BLaER1 (cell line): ENCODE measurements around the gene RBM38.

Source experiments
- H3K27ac ChIP-seq: shearing (Covaris generic); formaldehyde crosslinking; 2 replicates; pipeline ENCODE4 v1.8.1; 2022
- H3K27me3 ChIP-seq: shearing (Covaris generic); formaldehyde crosslinking; 2 replicates; pipeline ENCODE4 v1.8.1; 2022
- H3K36me3 ChIP-seq: shearing (Covaris generic); formaldehyde crosslinking; 2 replicates; pipeline ENCODE4 v1.8.1; 2022
- H3K4me1 ChIP-seq: shearing (Covaris generic); formaldehyde crosslinking; 2 replicates; pipeline ENCODE4 v1.8.1; 2022
- H3K4me2 ChIP-seq: shearing (Covaris generic); formaldehyde crosslinking; 2 replicates; pipeline ENCODE4 v1.8.1; 2022
- H3K4me3 ChIP-seq: shearing (Covaris generic); formaldehyde crosslinking; 2 replicates; pipeline ENCODE4 v1.8.1; 2022
- H3K9ac ChIP-seq: shearing (Covaris generic); formaldehyde crosslinking; 2 replicates; pipeline ENCODE4 v1.8.1; 2022
- H3K9me3 ChIP-seq: shearing (Covaris generic); formaldehyde crosslinking; 2 replicates; pipeline ENCODE4 v1.8.1; 2022
- H4K20me1 ChIP-seq: shearing (Covaris generic); formaldehyde crosslinking; 2 replicates; pipeline ENCODE4 v1.8.1; 2022
- Cebpa-rat ChIP-seq: shearing (Covaris generic); IDR thresholded peaks from 2 replicates; pipeline ENCODE4 v1.8.1; 2022

RBM38 gene

DNA sequence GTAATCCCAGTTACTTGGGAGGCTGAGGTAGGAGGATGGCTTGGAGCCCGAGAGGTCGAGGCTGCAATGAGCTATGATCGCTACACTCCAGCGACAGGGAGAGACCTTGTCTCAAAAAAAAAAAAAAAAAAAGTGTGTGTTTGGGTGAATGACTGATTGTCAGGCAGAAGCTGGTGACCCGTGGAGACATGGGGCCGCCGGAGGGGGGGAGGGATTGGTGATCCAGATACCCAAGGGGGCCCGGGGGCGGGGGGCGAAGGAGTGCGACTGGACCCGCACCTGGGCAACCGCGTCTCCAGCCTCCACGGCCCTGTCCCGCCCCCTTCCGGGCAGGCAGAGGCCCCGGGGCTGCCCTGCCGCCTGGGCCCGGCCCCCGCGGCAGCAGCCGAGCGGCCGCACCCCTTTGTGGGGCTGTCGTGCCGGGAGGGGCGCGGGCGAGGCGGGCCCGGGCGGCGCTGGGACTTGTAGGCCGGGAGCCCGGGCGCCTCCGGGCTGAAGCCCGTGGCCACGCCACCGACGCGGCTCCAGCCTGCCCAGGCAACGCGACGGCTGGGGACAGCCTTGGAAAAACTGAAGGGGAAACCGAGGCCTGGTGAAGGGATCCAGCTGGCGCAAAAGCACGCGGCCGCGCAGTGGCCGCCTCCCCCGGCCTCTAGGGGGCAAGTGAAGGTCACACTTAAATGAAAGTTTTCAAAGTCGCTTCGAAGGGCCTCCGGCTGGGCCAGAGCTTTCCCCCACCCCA lies 2.1 kb upstream of the RBM38 start:
- no peak for TF ChIP-seq Cebpa-rat
- H3K4me3 ChIP-seq, result peak overlapping the region; percentile 97
- H3K9ac ChIP-seq, result peak overlapping the region; percentile 85
- H3K4me2 ChIP-seq, result peak overlapping the region; percentile 95
- peaks cover 22% of the 10 kb centered on the region for H4K20me1 ChIP-seq
- no peaks in the 10 kb centered on the region for H3K9me3 ChIP-seq
- peaks cover 49% of the 10 kb centered on the region for H3K4me1 ChIP-seq
- peaks cover 37% of the 10 kb centered on the region for H3K36me3 ChIP-seq
- no peaks in the 10 kb centered on the region for H3K27me3 ChIP-seq
- peak overlapping the region; percentile 94 for H3K27ac ChIP-seq

DNA sequence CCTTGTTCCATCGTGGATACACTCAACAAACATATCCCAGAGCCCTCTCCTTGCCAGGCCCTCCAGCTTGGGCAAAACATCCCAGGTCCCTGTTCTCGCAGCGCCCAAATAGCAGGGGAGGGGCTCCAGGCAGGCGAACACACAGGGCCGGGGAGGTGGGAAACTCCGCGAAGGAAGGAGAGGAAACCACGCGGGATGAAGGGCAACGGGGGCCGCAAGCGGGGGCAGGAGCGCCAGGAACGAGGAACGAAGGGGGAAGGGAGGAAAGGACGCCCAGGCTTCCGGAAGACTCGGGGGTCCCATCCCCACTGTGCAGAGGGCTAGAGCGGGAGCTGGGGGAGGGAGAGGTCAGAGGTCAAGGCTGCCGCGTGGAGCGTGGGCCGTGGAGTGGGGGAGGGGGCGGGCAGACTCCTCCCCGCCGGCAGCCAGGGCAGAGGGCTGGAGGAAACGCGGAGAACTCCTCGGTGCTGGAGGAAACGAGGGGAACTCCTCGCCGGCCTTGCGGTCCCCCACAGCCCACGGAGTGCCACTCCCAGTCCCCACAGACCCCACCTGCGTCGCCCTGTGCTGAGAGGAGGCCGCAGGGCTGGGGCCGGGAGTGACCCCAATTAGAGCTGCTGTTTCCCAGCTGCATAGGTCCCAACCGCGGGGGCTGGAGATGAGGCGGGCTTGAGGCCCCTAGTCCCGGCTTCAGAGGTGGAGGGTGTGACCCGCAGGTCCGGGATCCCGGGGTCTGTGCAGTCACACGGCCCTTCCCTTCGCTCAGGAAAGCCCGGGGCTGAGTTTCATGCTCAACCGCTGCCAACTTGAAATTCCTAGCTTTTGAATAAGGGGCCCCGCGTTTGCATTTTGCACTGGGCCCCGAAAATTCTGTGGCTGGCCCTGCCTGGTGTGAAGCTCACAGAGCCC lies 1.2 kb upstream of the RBM38 start:
- peaks cover 30% of the 10 kb centered on the region for H4K20me1 ChIP-seq

DNA sequence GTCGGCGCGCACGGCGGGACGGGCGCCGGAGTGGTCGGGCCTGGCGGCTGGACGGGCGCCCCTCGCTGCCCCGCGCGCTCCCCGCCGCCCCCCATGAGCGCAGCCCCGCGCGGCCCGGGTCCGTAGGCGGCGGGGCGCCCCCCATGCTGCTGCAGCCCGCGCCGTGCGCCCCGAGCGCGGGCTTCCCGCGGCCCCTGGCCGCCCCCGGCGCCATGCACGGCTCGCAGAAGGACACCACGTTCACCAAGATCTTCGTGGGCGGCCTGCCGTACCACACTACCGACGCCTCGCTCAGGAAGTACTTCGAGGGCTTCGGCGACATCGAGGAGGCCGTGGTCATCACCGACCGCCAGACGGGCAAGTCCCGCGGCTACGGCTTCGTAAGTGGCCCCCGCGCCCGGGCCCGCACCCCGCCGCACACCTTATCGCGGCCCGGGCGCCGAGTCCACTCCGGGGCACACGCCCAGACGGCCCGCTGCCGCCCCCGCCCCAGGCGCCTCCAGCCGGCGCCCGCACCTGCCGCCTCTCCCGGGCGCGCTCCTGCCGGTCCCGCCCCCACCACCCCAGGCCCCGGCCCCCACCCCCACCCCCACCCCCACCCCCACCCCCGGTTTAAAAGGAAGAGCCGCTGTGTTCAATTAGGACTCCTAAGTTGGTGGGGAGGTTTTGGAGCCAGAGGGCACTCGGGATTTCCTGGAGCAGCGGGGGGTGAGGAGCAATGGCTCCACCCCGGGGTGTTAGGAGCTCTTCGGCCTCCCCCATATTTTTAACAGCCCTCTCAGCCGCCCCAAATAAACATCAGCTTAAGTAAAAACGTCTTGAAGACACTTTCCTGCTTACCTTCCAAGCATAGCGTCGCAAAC lies 474 bp downstream of the RBM38 start:
- TF ChIP-seq Cebpa-rat, result no peak
- Histone ChIP-seq H3K4me1 (peaks cover 75% of the 10 kb centered on the region), H3K9ac (peak overlapping the region; percentile 97), H3K4me2 (peak overlapping the region; percentile 99), H3K9me3 (no peaks in the 10 kb centered on the region), H3K27me3 (no peaks in the 10 kb centered on the region), H3K27ac (peak overlapping the region; percentile 96), H4K20me1 (peaks cover 48% of the 10 kb centered on the region), H3K36me3 (peaks cover 38% of the 10 kb centered on the region), H3K4me3 (peak overlapping the region; percentile 97)

More for the DNA sequence above, 1.2 kb upstream of the RBM38 start:
- H3K9ac ChIP-seq, result peak overlapping the region; percentile 85
- H3K9me3 ChIP-seq, result no peaks in the 10 kb centered on the region
- peak overlapping the region; percentile 95 for H3K4me2 ChIP-seq
- H3K36me3 ChIP-seq, result peaks cover 37% of the 10 kb centered on the region
- TF ChIP-seq Cebpa-rat, result no peak
- no peaks in the 10 kb centered on the region for H3K27me3 ChIP-seq
- peak overlapping the region; percentile 94 for H3K27ac ChIP-seq
- H3K4me3 ChIP-seq, result peak overlapping the region; percentile 97
- peaks cover 57% of the 10 kb centered on the region for H3K4me1 ChIP-seq

DNA sequence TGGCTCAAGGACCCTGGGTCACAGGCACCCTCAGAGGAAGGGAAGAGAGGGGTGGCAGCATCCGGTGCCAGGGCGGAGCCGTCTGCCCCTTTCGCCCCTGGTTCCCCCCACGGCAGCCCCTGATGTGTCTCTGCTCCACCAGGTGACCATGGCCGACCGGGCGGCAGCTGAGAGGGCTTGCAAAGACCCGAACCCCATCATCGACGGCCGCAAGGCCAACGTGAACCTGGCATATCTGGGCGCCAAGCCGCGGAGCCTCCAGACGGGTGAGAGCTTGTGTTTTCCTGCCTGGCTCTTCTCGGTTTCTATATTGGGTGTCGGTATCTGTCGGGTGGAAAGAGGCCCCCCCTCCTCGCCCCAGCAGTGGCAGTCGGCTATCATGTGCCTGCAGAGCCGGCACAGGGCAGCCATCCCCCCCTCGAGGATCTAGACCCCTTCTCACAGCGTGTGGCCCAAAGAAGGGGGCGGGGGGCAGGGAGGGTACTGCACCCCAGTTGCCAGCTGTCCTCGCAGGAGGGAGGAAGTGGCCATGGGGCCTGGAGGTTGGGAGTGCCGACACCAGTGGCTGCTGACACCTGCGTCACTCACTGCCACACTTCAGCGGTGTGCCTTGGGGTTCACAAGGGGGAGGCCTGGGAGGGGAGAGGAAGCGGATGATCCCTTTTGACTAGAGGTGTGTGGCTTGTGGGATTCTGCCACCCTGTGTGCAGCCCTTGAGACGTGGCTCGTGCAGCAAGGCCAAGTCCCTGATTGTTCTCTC lies 1.5 kb downstream of the RBM38 start:
- Histone ChIP-seq H3K9ac (peak overlapping the region; percentile 97), H3K27ac (peak overlapping the region; percentile 96), H3K36me3 (peaks cover 48% of the 10 kb centered on the region), H4K20me1 (peaks cover 58% of the 10 kb centered on the region), H3K27me3 (no peaks in the 10 kb centered on the region), H3K9me3 (no peaks in the 10 kb centered on the region), H3K4me3 (peak overlapping the region; percentile 97), H3K4me2 (peak overlapping the region; percentile 99), H3K4me1 (peaks cover 81% of the 10 kb centered on the region)
- no peak for TF ChIP-seq Cebpa-rat

DNA sequence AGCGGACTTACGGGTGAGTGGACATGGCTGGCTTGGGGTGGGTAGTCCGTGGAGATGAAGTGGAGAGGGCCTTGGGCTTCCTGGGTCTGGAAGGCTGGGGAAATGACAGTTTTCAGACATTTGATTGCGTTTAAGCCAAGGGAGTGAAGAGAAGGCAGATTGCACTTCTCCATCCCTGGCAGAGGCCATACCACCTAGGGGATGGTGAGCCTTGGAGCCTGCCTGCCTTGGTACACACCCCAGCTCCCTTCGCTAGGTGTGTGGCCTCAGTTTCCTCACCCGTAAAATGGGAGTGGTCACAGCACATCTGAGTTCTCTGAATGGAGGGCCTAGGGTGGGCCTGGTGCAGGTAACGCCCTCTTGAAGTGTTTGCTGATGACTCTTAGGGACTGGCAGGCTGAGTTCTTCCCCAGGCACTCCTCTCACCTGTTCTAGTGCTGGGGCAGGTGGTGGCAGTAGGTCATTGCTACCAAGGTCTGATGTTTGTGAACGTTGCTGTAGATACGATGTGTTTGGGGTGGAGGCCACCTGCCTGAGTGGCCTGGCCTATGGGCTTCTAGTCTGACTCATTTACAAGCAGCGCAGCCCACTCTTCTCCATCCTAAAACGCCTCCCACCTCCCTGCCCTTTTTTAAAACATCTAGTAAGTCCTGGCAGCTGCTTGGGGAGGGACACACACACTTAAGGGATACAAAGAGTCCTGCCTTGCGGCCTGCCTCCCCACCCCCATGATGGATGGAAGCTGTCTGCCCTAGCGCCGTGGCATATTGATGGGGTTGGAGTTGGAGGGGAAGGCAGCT lies 2.3 kb downstream of the RBM38 start:
- Histone ChIP-seq H3K4me2 (peak overlapping the region; percentile 99), H3K9me3 (no peaks in the 10 kb centered on the region), H3K4me1 (peaks cover 81% of the 10 kb centered on the region), H3K27me3 (no peaks in the 10 kb centered on the region), H3K36me3 (peaks cover 49% of the 10 kb centered on the region), H3K4me3 (peak overlapping the region; percentile 97), H4K20me1 (peaks cover 66% of the 10 kb centered on the region), H3K27ac (peak overlapping the region; percentile 96), H3K9ac (peak overlapping the region; percentile 97)
- TF ChIP-seq Cebpa-rat, result no peak

DNA sequence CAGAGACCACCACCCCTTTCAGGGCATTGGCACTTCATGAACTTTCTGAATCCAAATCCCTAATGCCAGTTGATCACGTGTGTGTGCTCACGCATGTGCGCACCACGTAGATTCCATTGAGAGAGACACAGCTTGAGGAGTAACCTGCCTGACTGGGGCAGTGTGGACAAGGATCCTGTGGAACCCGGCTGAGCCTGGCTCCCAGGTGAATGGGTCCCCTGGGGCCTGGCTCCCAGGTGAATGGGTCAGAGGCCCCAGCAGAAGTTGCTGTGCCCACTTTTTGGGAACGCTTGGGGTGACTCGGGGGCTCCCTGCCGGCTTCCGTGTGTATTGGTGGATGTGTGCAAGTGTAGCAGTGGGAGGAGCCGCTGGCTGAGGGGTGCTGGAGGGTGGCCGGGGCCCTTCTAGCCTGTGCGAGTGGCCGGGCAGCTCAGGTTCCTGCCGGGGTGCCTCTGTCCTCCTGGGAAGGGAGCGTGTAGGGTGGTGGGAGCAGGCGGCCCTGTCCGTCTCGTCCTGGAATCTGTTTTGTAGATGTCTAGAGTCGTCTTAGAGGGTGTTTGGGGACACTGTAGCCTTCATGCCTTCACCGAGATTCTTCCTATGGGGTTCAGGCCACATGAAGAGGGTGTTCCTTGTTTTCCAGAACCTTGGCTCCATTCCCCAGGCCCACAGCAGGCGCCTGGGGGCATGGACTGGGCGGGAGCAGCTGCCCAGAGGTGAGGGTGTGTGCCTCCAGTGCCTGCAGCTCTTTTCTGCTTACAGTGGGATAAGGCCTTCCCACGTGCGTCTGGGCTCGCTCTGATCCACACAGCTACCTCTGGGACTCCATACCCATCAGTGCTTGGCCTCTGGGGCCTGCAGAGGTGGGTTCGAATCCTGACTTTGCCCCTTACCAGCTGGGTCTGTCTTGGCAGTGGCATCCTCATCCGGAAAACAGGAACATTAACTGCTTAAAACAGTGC lies 3.2 kb downstream of the RBM38 start:
- Histone ChIP-seq H3K9ac (peak overlapping the region; percentile 97), H3K36me3 (peaks cover 49% of the 10 kb centered on the region), H3K4me1 (peaks cover 81% of the 10 kb centered on the region), H3K4me2 (peak overlapping the region; percentile 99), H3K27ac (peak overlapping the region; percentile 96), H4K20me1 (peaks cover 75% of the 10 kb centered on the region), H3K4me3 (peak overlapping the region; percentile 97), H3K9me3 (no peaks in the 10 kb centered on the region), H3K27me3 (no peaks in the 10 kb centered on the region)
- TF ChIP-seq Cebpa-rat, result no peak

DNA sequence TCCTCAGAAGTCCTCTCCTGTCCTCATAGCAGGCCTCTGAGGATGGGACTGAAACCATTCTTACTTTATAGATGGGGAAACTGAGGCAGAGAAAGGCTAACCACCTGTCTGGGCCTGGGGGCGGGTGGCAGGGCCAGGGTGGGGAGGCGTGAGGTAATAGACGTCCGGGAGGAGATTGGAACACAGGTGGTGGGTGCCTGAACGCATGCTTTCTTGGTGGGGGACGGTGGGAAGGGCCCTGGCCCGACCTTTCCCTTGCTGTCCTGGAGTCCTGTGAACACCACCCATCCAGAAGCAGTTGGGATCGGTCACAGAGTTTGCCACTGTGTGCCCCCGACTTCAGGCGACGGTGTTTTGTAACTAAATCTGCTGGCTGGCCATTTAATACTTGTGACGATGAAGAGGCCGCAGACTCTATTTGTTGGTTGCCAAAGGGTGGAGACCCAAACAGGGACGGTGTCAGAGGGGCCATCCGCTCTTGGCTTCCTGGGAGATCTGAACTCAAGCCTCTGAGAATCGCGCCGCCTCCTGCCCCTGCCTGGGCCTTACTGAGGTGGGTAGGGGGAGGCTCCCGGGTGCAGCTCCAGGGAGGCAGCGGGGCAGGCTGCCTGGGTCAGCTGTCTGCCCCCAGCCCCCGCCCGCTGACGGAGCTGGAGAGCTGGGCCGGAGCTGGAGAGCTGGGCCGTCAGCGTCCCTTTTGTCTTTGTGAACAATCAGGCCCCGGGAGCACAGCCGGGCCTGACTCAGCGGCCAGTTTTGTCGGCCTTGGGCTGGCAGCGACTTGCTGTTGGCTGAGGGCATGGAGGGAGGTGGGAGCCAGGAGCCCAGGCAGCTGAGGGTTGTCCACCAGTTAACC lies 4.1 kb downstream of the RBM38 start:
- Histone ChIP-seq H3K4me2 (peak overlapping the region; percentile 99), H3K4me1 (peaks cover 81% of the 10 kb centered on the region), H4K20me1 (peaks cover 84% of the 10 kb centered on the region)

More for the DNA sequence above, 4.1 kb downstream of the RBM38 start:
- peaks cover 55% of the 10 kb centered on the region for H3K36me3 ChIP-seq
- H3K9ac ChIP-seq, result peak overlapping the region; percentile 97
- TF ChIP-seq Cebpa-rat, result no peak
- peak overlapping the region; percentile 96 for H3K27ac ChIP-seq
- H3K27me3 ChIP-seq, result no peaks in the 10 kb centered on the region
- H3K4me3 ChIP-seq, result no peak overlapping the region; the same call in 1 of the 2 replicates
- no peaks in the 10 kb centered on the region for H3K9me3 ChIP-seq
